IPS-20b (cell line): ENCODE data around the gene CHD1.

Source experiments
- H3K27ac ChIP-seq: one replicate; pipeline ENCODE4 v1.5.1; 2013; ENCODE audit warnings: low read length
- H3K27me3 ChIP-seq: 2 replicates; pipeline ENCODE4 v1.6.1; 2013; ENCODE audit warnings: mild to moderate bottlenecking, low read length, inconsistent platforms; ENCODE audit not compliant: insufficient read depth
- H3K36me3 ChIP-seq: 2 replicates; pipeline ENCODE4 v1.6.1; 2013; ENCODE audit warnings: low read depth, mild to moderate bottlenecking, inconsistent platforms, low read length, moderate library complexity; ENCODE audit not compliant: insufficient read depth
- H3K4me1 ChIP-seq: 2 replicates; pipeline ENCODE4 v1.6.1; 2013; ENCODE audit warnings: mild to moderate bottlenecking, control low read depth, inconsistent platforms, low read length, moderate library complexity; ENCODE audit not compliant: insufficient read depth
- H3K4me3 ChIP-seq: 2 replicates; pipeline ENCODE4 v1.5.1; 2013; ENCODE audit warnings: mild to moderate bottlenecking, low read length, inconsistent platforms
- H3K9ac ChIP-seq: 2 replicates; pipeline ENCODE4 v1.6.1; 2013; ENCODE audit warnings: low read depth, mild to moderate bottlenecking, inconsistent platforms, low read length, moderate library complexity
- H3K9me3 ChIP-seq: 2 replicates; pipeline ENCODE4 v1.6.1; 2013; ENCODE audit warnings: mild to moderate bottlenecking, low read depth, low read length, inconsistent platforms; ENCODE audit not compliant: insufficient read depth

The CHD1 gene

GRCh38 chr5:98880598-98880997 is 48.2 kb downstream of the CHD1 start:
- Histone ChIP-seq H3K4me1 (no peaks in the 10 kb centered on the region), H3K27ac (no peak overlapping the region), H3K36me3 (peaks cover 95% of the 10 kb centered on the region), H3K27me3 (no peaks in the 10 kb centered on the region), H3K9me3 (no peaks in the 10 kb centered on the region), H3K9ac (no peak overlapping the region), H3K4me3 (no peak overlapping the region)

GRCh38 chr5:98880151-98880550 is 48.7 kb downstream of the CHD1 start:
- H3K4me3 ChIP-seq, result no peak overlapping the region
- no peaks in the 10 kb centered on the region for H3K9me3 ChIP-seq
- no peaks in the 10 kb centered on the region for H3K27me3 ChIP-seq
- H3K9ac ChIP-seq, result no peak overlapping the region
- H3K27ac ChIP-seq, result no peak overlapping the region
- H3K36me3 ChIP-seq, result peaks cover 95% of the 10 kb centered on the region
- H3K4me1 ChIP-seq, result no peaks in the 10 kb centered on the region

- Histone ChIP-seq H3K9me3 (no peaks in the 10 kb centered on the region), H3K9ac (no peak overlapping the region), H3K36me3 (peaks cover 99% of the 10 kb centered on the region), H3K27me3 (no peaks in the 10 kb centered on the region), H3K27ac (no peak overlapping the region), H3K4me3 (no peak overlapping the region), H3K4me1 (no peaks in the 10 kb centered on the region)
Observed at GRCh38 chr5:98877600-98877999, 51.2 kb downstream of the CHD1 start.

GRCh38 chr5:98872674-98873073 is 56.1 kb downstream of the CHD1 start:
- H3K27me3 ChIP-seq, result no peaks in the 10 kb centered on the region
- no peak overlapping the region for H3K4me3 ChIP-seq
- H3K27ac ChIP-seq, result no peak overlapping the region
- no peaks in the 10 kb centered on the region for H3K4me1 ChIP-seq
- peaks cover 99% of the 10 kb centered on the region for H3K36me3 ChIP-seq
- H3K9ac ChIP-seq, result no peak overlapping the region
- no peaks in the 10 kb centered on the region for H3K9me3 ChIP-seq

- H3K9ac ChIP-seq, result no peak overlapping the region
- H3K4me1 ChIP-seq, result no peaks in the 10 kb centered on the region
- no peak overlapping the region for H3K27ac ChIP-seq
- no peaks in the 10 kb centered on the region for H3K9me3 ChIP-seq
- peaks cover 98% of the 10 kb centered on the region for H3K36me3 ChIP-seq
- no peak overlapping the region for H3K4me3 ChIP-seq
- no peaks in the 10 kb centered on the region for H3K27me3 ChIP-seq
Observed at GRCh38 chr5:98865690-98866089, 63.1 kb downstream of the CHD1 start.

- Histone ChIP-seq H3K4me3 (no peak overlapping the region), H3K4me1 (no peaks in the 10 kb centered on the region), H3K27me3 (no peaks in the 10 kb centered on the region), H3K36me3 (no peaks in the 10 kb centered on the region), H3K9ac (no peak overlapping the region), H3K9me3 (peaks cover 38% of the 10 kb centered on the region), H3K27ac (no peak overlapping the region)
Observed at GRCh38 chr5:98847054-98847453, 81.8 kb downstream of the CHD1 start.

GRCh38 chr5:98846520-98846919 is 82.3 kb downstream of the CHD1 start:
- Histone ChIP-seq H3K9me3 (peaks cover 38% of the 10 kb centered on the region), H3K4me1 (no peaks in the 10 kb centered on the region), H3K36me3 (no peaks in the 10 kb centered on the region), H3K27me3 (no peaks in the 10 kb centered on the region), H3K27ac (no peak overlapping the region), H3K4me3 (no peak overlapping the region), H3K9ac (no peak overlapping the region)

- Histone ChIP-seq H3K4me3 (no peak overlapping the region), H3K27me3 (no peaks in the 10 kb centered on the region), H3K36me3 (no peaks in the 10 kb centered on the region), H3K9ac (no peak overlapping the region), H3K4me1 (no peaks in the 10 kb centered on the region), H3K9me3 (peaks cover 38% of the 10 kb centered on the region), H3K27ac (no peak overlapping the region)
Observed at GRCh38 chr5:98845878-98846277, 82.9 kb downstream of the CHD1 start.

- Histone ChIP-seq H3K27me3 (no peaks in the 10 kb centered on the region), H3K9ac (no peak overlapping the region), H3K36me3 (no peaks in the 10 kb centered on the region), H3K4me3 (no peak overlapping the region), H3K9me3 (peaks cover 38% of the 10 kb centered on the region), H3K27ac (no peak overlapping the region), H3K4me1 (no peaks in the 10 kb centered on the region)
Observed at GRCh38 chr5:98844865-98845264, 83.9 kb downstream of the CHD1 start.

- H3K9me3 ChIP-seq, result peaks cover 38% of the 10 kb centered on the region
- H3K4me3 ChIP-seq, result no peak overlapping the region
- no peak overlapping the region for H3K9ac ChIP-seq
Observed at GRCh38 chr5:98843481-98843880, 85.3 kb downstream of the CHD1 start.

GRCh38 chr5:98840946-98841345 is 87.9 kb downstream of the CHD1 start:
- H3K27ac ChIP-seq, result no peak overlapping the region
- no peaks in the 10 kb centered on the region for H3K36me3 ChIP-seq
- no peaks in the 10 kb centered on the region for H3K4me1 ChIP-seq
- no peak overlapping the region for H3K4me3 ChIP-seq
- H3K9ac ChIP-seq, result no peak overlapping the region
- no peaks in the 10 kb centered on the region for H3K27me3 ChIP-seq
- peaks cover 35% of the 10 kb centered on the region for H3K9me3 ChIP-seq

More at GRCh38 chr5:98843481-98843880, 85.3 kb downstream of the CHD1 start:
- no peaks in the 10 kb centered on the region for H3K36me3 ChIP-seq
- no peaks in the 10 kb centered on the region for H3K27me3 ChIP-seq
- H3K27ac ChIP-seq, result no peak overlapping the region
- H3K4me1 ChIP-seq, result no peaks in the 10 kb centered on the region

- H3K27me3 ChIP-seq, result no peaks in the 10 kb centered on the region
- H3K36me3 ChIP-seq, result no peaks in the 10 kb centered on the region
- no peak overlapping the region for H3K9ac ChIP-seq
- peaks cover 24% of the 10 kb centered on the region for H3K9me3 ChIP-seq
- no peaks in the 10 kb centered on the region for H3K4me1 ChIP-seq
- H3K4me3 ChIP-seq, result no peak overlapping the region
- H3K27ac ChIP-seq, result no peak overlapping the region
Observed at GRCh38 chr5:98839469-98840383, 89.1 kb downstream of the CHD1 start.
